ENCODE data around the gene LPGAT1. TPM values are rescaled to one million over a fixed set of nuclear protein-coding genes. Genes with fewer than 3 reads are reported as not detected.
"Not testable (repeated sequence)": the region's sequence is repeated elsewhere in the genome, so short reads cannot be mapped to it uniquely, and the experiment has no call there.

Gene LPGAT1
- total RNA-seq, 1 donor from 2014 or later, result 5.7 TPM

- H4K20me1 ChIP-seq (ENCODE audit: low read depth), result no peaks in the 10 kb centered on the region
- no peak overlapping the region for H3K4me3 ChIP-seq
- TF ChIP-seq CTCF (IDR thresholded peaks at IDR 0.05) (no peak), EZH2 (IDR thresholded peaks at IDR 0.05) (no peak), EZH2phosphoT487 (IDR thresholded peaks at IDR 0.05) (no peak)
- H3K4me2 ChIP-seq, result no peak overlapping the region
- H3K27ac ChIP-seq, result no peak overlapping the region
- Mint-ChIP-seq H3K27me3 (ENCODE audit: insufficient read depth, low read depth) (peaks cover 7% of the 10 kb centered on the region), H3K9me3 (peaks cover 5% of the 10 kb centered on the region), H3K4me3 (no peak overlapping the region), H3K36me3 (no peaks in the 10 kb centered on the region), H3K4me1 (no peaks in the 10 kb centered on the region), H3K27ac (no peak overlapping the region)
- no peaks in the 10 kb centered on the region for H3F3A ChIP-seq (ENCODE audit: low read depth)
- no peaks in the 10 kb centered on the region for H3K79me2 ChIP-seq (ENCODE audit: low read depth)
- no peaks in the 10 kb centered on the region for H3K27me3 ChIP-seq
- H3K36me3 ChIP-seq, result no peaks in the 10 kb centered on the region
- H3K4me1 ChIP-seq, result no peaks in the 10 kb centered on the region
- no peak for DNase-seq (ENCODE audit: low spot score)
- no peak overlapping the region for H3K9ac ChIP-seq
- no peak overlapping the region for H2AFZ ChIP-seq (replicated peaks)
- H3K9me3 ChIP-seq (ENCODE audit: low read depth), result no peaks in the 10 kb centered on the region
These were observed 45.0 kb upstream of the LPGAT1 start for GRCh38 chr1:211875541-211875940.

GRCh38 chr1:211874521-211875347 is 44.2 kb upstream of the LPGAT1 start:
- Histone ChIP-seq H4K20me1 (ENCODE audit: low read depth) (no peaks in the 10 kb centered on the region), H3K27ac (no peak overlapping the region), H3K9me3 (ENCODE audit: low read depth) (no peaks in the 10 kb centered on the region), H3K4me2 (no peak overlapping the region), H2AFZ (replicated peaks) (no peak overlapping the region), H3K36me3 (no peaks in the 10 kb centered on the region), H3F3A (ENCODE audit: low read depth) (no peaks in the 10 kb centered on the region), H3K79me2 (ENCODE audit: low read depth) (no peaks in the 10 kb centered on the region), H3K4me3 (no peak overlapping the region), H3K9ac (no peak overlapping the region), H3K4me1 (no peaks in the 10 kb centered on the region), H3K27me3 (no peaks in the 10 kb centered on the region)
- Mint-ChIP-seq H3K36me3 (no peaks in the 10 kb centered on the region), H3K9me3 (peaks cover 1% of the 10 kb centered on the region), H3K4me3 (no peak overlapping the region), H3K4me1 (no peaks in the 10 kb centered on the region), H3K27ac (no peak overlapping the region), H3K27me3 (ENCODE audit: insufficient read depth, low read depth) (peaks cover 7% of the 10 kb centered on the region)
- TF ChIP-seq EZH2phosphoT487 (IDR thresholded peaks at IDR 0.05), result no peak
- no peak for TF ChIP-seq EZH2 (IDR thresholded peaks at IDR 0.05)
- TF ChIP-seq CTCF (IDR thresholded peaks at IDR 0.05), result no peak
- no peak for DNase-seq (ENCODE audit: low spot score)

- H3K9me3 Mint-ChIP-seq; H3K36me3 ChIP-seq; H4K20me1 ChIP-seq (ENCODE audit: low read depth); H3K4me1 Mint-ChIP-seq; H2AFZ ChIP-seq (replicated peaks); DNase-seq (ENCODE audit: low spot score); H3K9ac ChIP-seq; H3K27ac ChIP-seq; H3K4me2 ChIP-seq; H3K79me2 ChIP-seq (ENCODE audit: low read depth); H3K4me3 ChIP-seq; H3K4me3 Mint-ChIP-seq; H3K9me3 ChIP-seq (ENCODE audit: low read depth); H3K27ac Mint-ChIP-seq; H3K27me3 ChIP-seq; H3K4me1 ChIP-seq; H3K27me3 Mint-ChIP-seq (ENCODE audit: insufficient read depth, low read depth); H3F3A ChIP-seq (ENCODE audit: low read depth); H3K36me3 Mint-ChIP-seq: not testable (repeated sequence)
These were observed 43.2 kb upstream of the LPGAT1 start for GRCh38 chr1:211873731-211874130.

- H3K27ac Mint-ChIP-seq, result no peak overlapping the region
- no peaks in the 10 kb centered on the region for H3K4me1 ChIP-seq
These were observed 39.6 kb upstream of the LPGAT1 start for GRCh38 chr1:211870156-211870555.

More at GRCh38 chr1:211870156-211870555, 39.6 kb upstream of the LPGAT1 start:
- Mint-ChIP-seq H3K9me3 (peaks cover 1% of the 10 kb centered on the region), H3K36me3 (no peaks in the 10 kb centered on the region), H3K27me3 (ENCODE audit: insufficient read depth, low read depth) (no peaks in the 10 kb centered on the region), H3K4me1 (no peaks in the 10 kb centered on the region), H3K4me3 (no peak overlapping the region)
- Histone ChIP-seq H2AFZ (replicated peaks) (no peak overlapping the region), H3K27ac (no peak overlapping the region), H3F3A (ENCODE audit: low read depth) (no peaks in the 10 kb centered on the region), H3K9me3 (ENCODE audit: low read depth) (no peaks in the 10 kb centered on the region), H3K4me3 (no peak overlapping the region), H3K36me3 (no peaks in the 10 kb centered on the region), H3K9ac (no peak overlapping the region), H3K4me2 (no peak overlapping the region), H3K79me2 (ENCODE audit: low read depth) (no peaks in the 10 kb centered on the region), H4K20me1 (ENCODE audit: low read depth) (no peaks in the 10 kb centered on the region), H3K27me3 (no peaks in the 10 kb centered on the region)
- no peak for DNase-seq (ENCODE audit: low spot score)
- TF ChIP-seq CTCF (IDR thresholded peaks at IDR 0.05), result no peak
- TF ChIP-seq EZH2 (IDR thresholded peaks at IDR 0.05), result no peak
- no peak for TF ChIP-seq EZH2phosphoT487 (IDR thresholded peaks at IDR 0.05)
